Ishikawa (cell line): ENCODE data around the gene RAB12.

Experiments used
- CEBPB ChIP-seq: IDR thresholded peaks from 2 replicates; pipeline ENCODE4 v1.6.1; 2012
- CREB1 ChIP-seq: IDR thresholded peaks from 2 replicates; pipeline ENCODE4 v1.6.1; 2012; ENCODE audit warnings: low read depth
- EGR1 ChIP-seq: IDR thresholded peaks from 2 replicates; pipeline ENCODE4 v1.6.1; 2012
- EP300 ChIP-seq: IDR thresholded peaks from 2 replicates; pipeline ENCODE4 v1.6.1; 2012; ENCODE audit warnings: borderline replicate concordance
- FOXM1 ChIP-seq: IDR thresholded peaks from 2 replicates; pipeline ENCODE4 v1.6.1; 2012; ENCODE audit warnings: low read depth, borderline replicate concordance
- MAX ChIP-seq: IDR thresholded peaks from 2 replicates; pipeline ENCODE4 v1.6.1; 2012
- NFIC ChIP-seq: IDR thresholded peaks from 2 replicates; pipeline ENCODE4 v1.6.1; 2012
- RAD21 ChIP-seq: IDR thresholded peaks from 2 replicates; pipeline ENCODE4 v1.6.1; 2012; ENCODE audit warnings: low read depth
- REST ChIP-seq: IDR thresholded peaks from 2 replicates; pipeline ENCODE4 v1.6.1; 2012; ENCODE audit warnings: low read depth, mild to moderate bottlenecking
- TAF1 ChIP-seq: IDR thresholded peaks from 2 replicates; pipeline ENCODE4 v1.6.1; 2012; ENCODE audit warnings: low read depth, mild to moderate bottlenecking
- TCF12 ChIP-seq: IDR thresholded peaks from 2 replicates; pipeline ENCODE4 v1.6.1; 2012; ENCODE audit warnings: low read depth
- TEAD4 ChIP-seq: IDR thresholded peaks from 2 replicates; pipeline ENCODE4 v1.6.1; 2012
- USF1 ChIP-seq: IDR thresholded peaks from 2 replicates; pipeline ENCODE4 v1.6.1; 2012
- YY1 ChIP-seq: IDR thresholded peaks from 2 replicates; pipeline ENCODE4 v1.6.1; 2012; ENCODE audit warnings: low read depth
- ZBTB7A ChIP-seq: IDR thresholded peaks from 2 replicates; pipeline ENCODE4 v1.6.1; 2012; ENCODE audit warnings: low read depth

The RAB12 gene

GRCh38 chr18:8661754-8662559 is 52.7 kb downstream of the RAB12 start:
- TF ChIP-seq CEBPB (no peak), TEAD4 (no peak), NFIC (no peak), CREB1 (no peak), REST (no peak), TAF1 (no peak), ZBTB7A (no peak), YY1 (no peak), USF1 (no peak), MAX (no peak), RAD21 (no peak), FOXM1 (no peak), TCF12 (no peak), EGR1 (no peak)

- TF ChIP-seq EGR1 (no peak), ZBTB7A (no peak), USF1 (no peak), YY1 (no peak), EP300 (no peak), CEBPB (no peak), CREB1 (no peak), TAF1 (no peak), NFIC (no peak), TEAD4 (no peak), RAD21 (no peak), REST (no peak), MAX (no peak), FOXM1 (no peak), TCF12 (no peak)
These were observed 53.5 kb downstream of the RAB12 start for GRCh38 chr18:8662560-8663255.

GRCh38 chr18:8667846-8668245 is 58.6 kb downstream of the RAB12 start:
- no peak for TF ChIP-seq TCF12

GRCh38 chr18:8668381-8668780 is 59.1 kb downstream of the RAB12 start:
- no peak for TF ChIP-seq MAX
- no peak for TF ChIP-seq USF1
- no peak for TF ChIP-seq FOXM1
- TF ChIP-seq CEBPB, result no peak
- TF ChIP-seq YY1, result no peak

- no peak for TF ChIP-seq MAX
- no peak for TF ChIP-seq TEAD4
- no peak for TF ChIP-seq CEBPB
- TF ChIP-seq EP300, result no peak
- TF ChIP-seq CREB1, result no peak
- no peak for TF ChIP-seq TAF1
- TF ChIP-seq RAD21, result no peak
- TF ChIP-seq ZBTB7A, result no peak
- TF ChIP-seq NFIC, result no peak
- TF ChIP-seq TCF12, result no peak
- no peak for TF ChIP-seq EGR1
- no peak for TF ChIP-seq FOXM1
- no peak for TF ChIP-seq USF1
- no peak for TF ChIP-seq YY1
- TF ChIP-seq REST, result no peak
These were observed 60.3 kb downstream of the RAB12 start for GRCh38 chr18:8669571-8669970.
